ENCODE data around the gene GSG1L2. TPM values are rescaled to one million over a fixed set of nuclear protein-coding genes. Genes with fewer than 3 reads are reported as not detected.
A peak's percentile ranks its signal among the peaks of the same experiment; 100 is the strongest.

The GSG1L2 gene
- total and polyA plus RNA-seq, 12 donors: not detected

DNA sequence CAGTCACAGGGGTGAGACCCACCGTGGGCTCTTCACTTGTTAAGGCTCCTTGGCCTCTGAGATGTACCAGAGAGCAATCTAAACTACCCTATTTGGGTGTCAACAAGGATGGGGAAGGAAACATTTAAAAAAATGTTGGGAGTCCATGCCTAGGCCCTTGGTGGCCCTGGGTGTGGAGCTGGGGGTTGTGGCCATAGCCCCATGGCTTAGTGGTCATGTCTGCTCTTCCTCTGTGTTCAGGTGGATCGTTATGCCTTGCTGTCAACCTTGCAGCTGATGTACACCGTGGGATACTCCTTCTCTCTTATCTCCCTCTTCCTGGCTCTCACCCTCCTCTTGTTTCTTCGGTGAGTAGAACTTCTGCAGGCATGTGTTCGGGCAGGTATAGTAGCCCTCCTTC is 32.4 kb upstream of the GSG1L2 start:
- H3K9me3 ChIP-seq: peaks cover 0 to 19% (median 2%) of the 10 kb centered on the region in 11 donors
- H3K27me3 ChIP-seq: peaks cover 0 to 4% (median 0%) of the 10 kb centered on the region in 7 donors
- ATAC-seq: no peak
- H3K36me3 ChIP-seq: no peaks in the 10 kb centered on the region
- intact Hi-C loops (cut with DNase I): no loop called here
- DNase-seq: no peak
- 72 to 84% methylated on average over 5 of the region's 5 CpGs for WGBS, 2 donors
- H3K27ac ChIP-seq: no peak overlapping the region
- TF ChIP-seq, protein P1, sequence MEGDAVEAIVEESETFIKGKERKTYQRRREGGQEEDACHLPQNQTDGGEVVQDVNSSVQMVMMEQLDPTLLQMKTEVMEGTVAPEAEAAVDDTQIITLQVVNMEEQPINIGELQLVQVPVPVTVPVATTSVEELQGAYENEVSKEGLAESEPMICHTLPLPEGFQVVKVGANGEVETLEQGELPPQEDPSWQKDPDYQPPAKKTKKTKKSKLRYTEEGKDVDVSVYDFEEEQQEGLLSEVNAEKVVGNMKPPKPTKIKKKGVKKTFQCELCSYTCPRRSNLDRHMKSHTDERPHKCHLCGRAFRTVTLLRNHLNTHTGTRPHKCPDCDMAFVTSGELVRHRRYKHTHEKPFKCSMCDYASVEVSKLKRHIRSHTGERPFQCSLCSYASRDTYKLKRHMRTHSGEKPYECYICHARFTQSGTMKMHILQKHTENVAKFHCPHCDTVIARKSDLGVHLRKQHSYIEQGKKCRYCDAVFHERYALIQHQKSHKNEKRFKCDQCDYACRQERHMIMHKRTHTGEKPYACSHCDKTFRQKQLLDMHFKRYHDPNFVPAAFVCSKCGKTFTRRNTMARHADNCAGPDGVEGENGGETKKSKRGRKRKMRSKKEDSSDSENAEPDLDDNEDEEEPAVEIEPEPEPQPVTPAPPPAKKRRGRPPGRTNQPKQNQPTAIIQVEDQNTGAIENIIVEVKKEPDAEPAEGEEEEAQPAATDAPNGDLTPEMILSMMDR (IDR thresholded peaks at IDR 0.05): no peak
- H3K4me1 ChIP-seq: no peaks in the 10 kb centered on the region
- no peak overlapping the region for H3K4me3 ChIP-seq

DNA sequence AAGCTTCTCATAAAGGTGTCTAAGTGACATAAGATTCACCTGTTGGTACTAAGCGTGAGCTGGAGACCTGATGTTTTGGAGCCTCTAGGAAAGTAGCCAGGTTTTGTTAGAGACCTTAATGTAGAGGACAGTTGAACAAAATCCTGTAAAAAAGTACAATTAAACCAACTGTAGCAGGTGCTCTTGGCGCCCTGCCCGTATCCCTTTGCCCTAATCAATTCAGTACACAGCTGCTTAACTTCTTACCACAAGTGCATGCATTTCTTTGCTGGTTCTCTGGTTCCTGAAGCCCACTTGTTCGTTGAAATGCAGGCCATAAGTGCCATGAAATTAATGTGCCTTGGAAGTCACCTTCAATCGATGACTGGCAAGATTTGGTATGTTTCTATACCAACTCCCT is 28.3 kb upstream of the GSG1L2 start:
- Histone ChIP-seq H3K9me3 (no peaks in the 10 kb centered on the region), H3K4me3 (no peak overlapping the region), H3K27ac (no peak overlapping the region), H3K4me1 (no peaks in the 10 kb centered on the region), H3K27me3 (peaks cover 0 to 7% (median 0%) of the 10 kb centered on the region in 7 donors), H3K36me3 (no peaks in the 10 kb centered on the region)
- intact Hi-C loops (cut with DNase I): no loop called here
- WGBS, 2 donors: 89% methylated on average over 5 of the region's 5 CpGs
- no peak for ATAC-seq
- DNase-seq: no peak
- TF ChIP-seq, protein P1 (IDR thresholded peaks at IDR 0.05): no peak

GRCh38 chr17:9845306-9845705 is 23.4 kb upstream of the GSG1L2 start:
- 88 to 90% methylated on average over 4 of the region's 4 CpGs for WGBS, 2 donors
- H3K4me1 ChIP-seq: peaks cover 9 to 24% (median 15%) of the 10 kb centered on the region in 9 donors
- TF ChIP-seq, protein P1 (IDR thresholded peaks at IDR 0.05): no peak
- peaks cover 0 to 11% (median 0%) of the 10 kb centered on the region in 7 donors for H3K27me3 ChIP-seq
- no peak for DNase-seq
- no peaks in the 10 kb centered on the region for H3K36me3 ChIP-seq
- H3K9me3 ChIP-seq: no peaks in the 10 kb centered on the region
- no peak overlapping the region for H3K4me3 ChIP-seq
- intact Hi-C loops (cut with DNase I): no loop called here
- no peak for ATAC-seq
- H3K27ac ChIP-seq: no peak overlapping the region

GRCh38 chr17:9844153-9844552 is 22.3 kb upstream of the GSG1L2 start:
- DNase-seq (no peak), ATAC-seq (peak in 4 of 8 donors; percentile 26 to 57 (median 36))
- peaks cover 0 to 11% (median 0%) of the 10 kb centered on the region in 7 donors for H3K27me3 ChIP-seq
- H3K27ac ChIP-seq: no peak overlapping the region
- H3K9me3 ChIP-seq: no peaks in the 10 kb centered on the region
- intact Hi-C loops (cut with DNase I): no loop called here
- TF ChIP-seq, protein P1 (IDR thresholded peaks at IDR 0.05): no peak
- H3K4me3 ChIP-seq: no peak overlapping the region
- no peaks in the 10 kb centered on the region for H3K36me3 ChIP-seq
- peaks cover 9 to 24% (median 15%) of the 10 kb centered on the region in 9 donors for H3K4me1 ChIP-seq
- WGBS, 2 donors: 52 to 57% methylated on average over 8 of the region's 8 CpGs

Measured in heart right ventricle (tissue), 16 donors.